PC-9 (cell line): ENCODE data around the gene SLC8A1. TPM values are rescaled to one million over a fixed set of nuclear protein-coding genes. Genes with fewer than 3 reads are reported as not detected.

Experiments used
- BruUV-seq: library from RNA; stranded (reverse); fragments of 400-500 nt; replicated peaks from 2 replicates; lab custom pipeline; 2021; lab: Mats Ljungman, UMichigan
- CTCF ChIA-PET: fragments of 300-600 bp; sonication (Branson Sonifier 250); formaldehyde crosslinking; loops from one replicate; lab custom pipeline; 2022; ENCODE audit warnings: antibody characterized with exemption; lab: Charles Lee
- POLR2A ChIA-PET: fragments of 300-600 bp; sonication (Branson Sonifier 250); formaldehyde crosslinking; loops from one replicate; lab custom pipeline; 2022; ENCODE audit warnings: antibody characterized with exemption; ENCODE audit not compliant: unreplicated experiment; lab: Charles Lee
- DNase-seq, 2 experiments: peaks; one replicate each; pipeline versions ENCODE4 v3.0.0 to v3.0.0-alpha.2; 2015 to 2022; ENCODE audit warnings: mixed read lengths in 1 of 2
- H2AFZ ChIP-seq: fragments of 200-600 bp; sonication (generic); 2 replicates; pipeline ENCODE4 v1.8.1; 2017; ENCODE audit warnings: antibody characterized with exemption
- H3F3A ChIP-seq: fragments of 200-600 bp; sonication (generic); 2 replicates; pipeline ENCODE4 v1.8.1; 2017; ENCODE audit warnings: antibody characterized with exemption, mild to moderate bottlenecking, low read depth; ENCODE audit not compliant: insufficient read depth
- H3K27ac ChIP-seq: fragments of 200-600 bp; sonication (generic); 2 replicates; pipeline ENCODE4 v1.6.1; 2016; ENCODE audit warnings: mixed run types
- H3K27me3 ChIP-seq: fragments of 200-600 bp; sonication (generic); 2 replicates; pipeline ENCODE4 v1.6.1; 2016; ENCODE audit warnings: low read depth, mixed run types; ENCODE audit not compliant: insufficient read depth
- H3K36me3 ChIP-seq: fragments of 200-600 bp; sonication (generic); 2 replicates; pipeline ENCODE4 v1.6.1; 2016; ENCODE audit warnings: low read depth, mixed run types
- H3K4me1 ChIP-seq: fragments of 200-600 bp; sonication (generic); replicated peaks from 2 replicates; pipeline ENCODE4 v1.6.1; 2016; ENCODE audit warnings: mixed run types; ENCODE audit not compliant: insufficient read depth
- H3K4me2 ChIP-seq: fragments of 200-600 bp; sonication (generic); 2 replicates; pipeline ENCODE4 v1.6.1; 2017; ENCODE audit warnings: mixed run types
- H3K4me3 ChIP-seq: fragments of 200-600 bp; sonication (generic); 2 replicates; pipeline ENCODE4 v1.6.1; 2016; ENCODE audit warnings: mixed run types
- H3K79me2 ChIP-seq: fragments of 200-600 bp; sonication (generic); 2 replicates; pipeline ENCODE4 v1.6.1; 2017; ENCODE audit warnings: low read depth, mixed run types
- H3K9me2 ChIP-seq: fragments of 200-600 bp; sonication (generic); 2 replicates; pipeline ENCODE4 v1.8.1; 2017; ENCODE audit warnings: mild to moderate bottlenecking; ENCODE audit not compliant: insufficient read depth
- H3K9me3 ChIP-seq: fragments of 200-600 bp; sonication (generic); 2 replicates; pipeline ENCODE4 v1.8.1; 2016; ENCODE audit warnings: low read depth; ENCODE audit not compliant: insufficient read depth
- H4K20me1 ChIP-seq: fragments of 200-600 bp; sonication (generic); 2 replicates; pipeline ENCODE4 v1.8.1; 2017; ENCODE audit not compliant: insufficient read depth
- EZH2 ChIP-seq: fragments of 200-600 bp; sonication (generic); IDR thresholded peaks from 2 replicates; pipeline ENCODE4 v1.8.0; 2017; ENCODE audit warnings: antibody characterized with exemption, low read depth
- intact Hi-C: fragments of 100-400 bp; cut with micrococcal nuclease; formaldehyde crosslinking; loops from one replicate; pipeline ENCODE4 v1.10.0; 2022; ENCODE audit not compliant: unreplicated experiment
- total RNA-seq: library from RNA; stranded (reverse); gene quantifications from 2 replicates; pipeline ENCODE4 v1.2.3, GENCODE V29; 2021
- TF ChIP-seq, protein P1 (sequence below): fragments of 200-600 bp; sonication (generic); conservative IDR thresholded peaks from 2 replicates; pipeline ENCODE4 v1.6.1; 2017; ENCODE audit warnings: mixed run types, antibody characterized with exemption, mild to moderate bottlenecking, moderate library complexity

The SLC8A1 gene
- total RNA-seq, 1 experiment from 2014 or later, result 13.5 TPM

DNA sequence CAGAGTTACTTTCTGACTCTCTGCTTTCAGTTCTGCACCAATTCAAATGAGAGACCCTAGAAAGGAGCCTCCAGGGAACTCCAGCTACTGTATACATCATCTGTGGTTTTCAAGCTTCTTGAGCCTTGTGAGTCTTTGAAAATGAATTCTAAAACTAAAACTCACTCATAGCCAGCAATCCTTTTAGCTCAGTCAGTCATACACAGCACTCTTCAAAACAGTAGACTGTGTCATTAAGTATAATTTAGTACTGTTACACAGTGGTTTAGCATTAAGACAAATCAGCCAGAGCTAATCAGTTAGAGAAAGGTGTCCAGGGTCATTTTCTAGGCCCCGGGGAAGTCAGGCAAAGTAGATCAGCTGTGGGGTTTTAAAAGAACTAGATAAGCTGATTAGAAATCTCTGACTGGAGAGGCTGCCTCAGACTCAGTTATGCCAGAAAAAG, 350.7 kb downstream of the SLC8A1 start:
- BruUV-seq, result no TSS peak
- no peaks in the 10 kb centered on the region for H3K79me2 ChIP-seq
- no peaks in the 10 kb centered on the region for H4K20me1 ChIP-seq
- DNase-seq, result no peak
- peaks cover 12% of the 10 kb centered on the region for H3K4me1 ChIP-seq
- TF ChIP-seq EZH2, result no peak
- TF ChIP-seq, protein P1, sequence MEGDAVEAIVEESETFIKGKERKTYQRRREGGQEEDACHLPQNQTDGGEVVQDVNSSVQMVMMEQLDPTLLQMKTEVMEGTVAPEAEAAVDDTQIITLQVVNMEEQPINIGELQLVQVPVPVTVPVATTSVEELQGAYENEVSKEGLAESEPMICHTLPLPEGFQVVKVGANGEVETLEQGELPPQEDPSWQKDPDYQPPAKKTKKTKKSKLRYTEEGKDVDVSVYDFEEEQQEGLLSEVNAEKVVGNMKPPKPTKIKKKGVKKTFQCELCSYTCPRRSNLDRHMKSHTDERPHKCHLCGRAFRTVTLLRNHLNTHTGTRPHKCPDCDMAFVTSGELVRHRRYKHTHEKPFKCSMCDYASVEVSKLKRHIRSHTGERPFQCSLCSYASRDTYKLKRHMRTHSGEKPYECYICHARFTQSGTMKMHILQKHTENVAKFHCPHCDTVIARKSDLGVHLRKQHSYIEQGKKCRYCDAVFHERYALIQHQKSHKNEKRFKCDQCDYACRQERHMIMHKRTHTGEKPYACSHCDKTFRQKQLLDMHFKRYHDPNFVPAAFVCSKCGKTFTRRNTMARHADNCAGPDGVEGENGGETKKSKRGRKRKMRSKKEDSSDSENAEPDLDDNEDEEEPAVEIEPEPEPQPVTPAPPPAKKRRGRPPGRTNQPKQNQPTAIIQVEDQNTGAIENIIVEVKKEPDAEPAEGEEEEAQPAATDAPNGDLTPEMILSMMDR, result no peak
- H3K9me2 ChIP-seq, result no peaks in the 10 kb centered on the region
- CTCF ChIA-PET, result interaction anchor here (0.6 kb wide), 1 partner anchor 256 kb away, joined by 3 read pairs; no protein-coding TSS in a partner anchor
- POLR2A ChIA-PET, result no interaction called here
- H3K27me3 ChIP-seq, result no peaks in the 10 kb centered on the region
- H3K4me3 ChIP-seq, result no peak overlapping the region
- H3K9me3 ChIP-seq, result peaks cover 4% of the 10 kb centered on the region; the same call in 1 of the 2 replicates
- no peaks in the 10 kb centered on the region for H3F3A ChIP-seq
- no peak overlapping the region for H2AFZ ChIP-seq
- no peak overlapping the region for H3K27ac ChIP-seq
- H3K36me3 ChIP-seq, result no peaks in the 10 kb centered on the region
- H3K4me2 ChIP-seq, result no peak overlapping the region
- intact Hi-C loops, result loop anchor here (5.0 kb wide), 1 partner anchor 66 kb away; no protein-coding TSS in a partner anchor

DNA sequence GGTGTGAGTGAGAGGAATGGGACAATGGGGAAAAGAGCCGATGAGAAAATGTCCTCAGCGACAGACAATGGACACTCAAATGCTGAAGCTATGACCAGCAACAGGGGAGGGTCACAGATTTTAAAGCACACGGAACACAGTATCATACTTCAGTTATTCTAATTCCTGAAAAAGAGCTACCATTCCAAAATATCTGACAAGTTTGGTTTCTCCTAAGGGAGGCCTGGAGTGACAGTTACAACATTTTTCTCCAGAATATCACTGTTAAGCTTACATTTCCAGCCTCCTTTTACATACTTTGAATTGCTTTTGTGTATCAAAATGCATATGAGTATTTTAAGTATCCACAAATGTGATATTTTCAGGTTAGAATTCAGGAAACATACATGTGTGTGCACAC, 351.2 kb downstream of the SLC8A1 start:
- Histone ChIP-seq H3K9me3 (peaks cover 4% of the 10 kb centered on the region; the same call in 1 of the 2 replicates), H3F3A (no peaks in the 10 kb centered on the region), H3K4me3 (no peak overlapping the region), H4K20me1 (no peaks in the 10 kb centered on the region), H3K79me2 (no peaks in the 10 kb centered on the region), H3K4me1 (peaks cover 13% of the 10 kb centered on the region), H3K4me2 (no peak overlapping the region), H2AFZ (no peak overlapping the region), H3K27ac (no peak overlapping the region), H3K27me3 (no peaks in the 10 kb centered on the region), H3K36me3 (no peaks in the 10 kb centered on the region), H3K9me2 (no peaks in the 10 kb centered on the region)
- CTCF ChIA-PET, result no interaction called here
- no TSS peak for BruUV-seq
- intact Hi-C loops, result loop anchor here (5.0 kb wide), 1 partner anchor 67 kb away; no protein-coding TSS in a partner anchor
- TF ChIP-seq, protein P1, result no peak
- TF ChIP-seq EZH2, result no peak
- no peak for DNase-seq
- POLR2A ChIA-PET, result no interaction called here

- no peak for TF ChIP-seq EZH2
- TF ChIP-seq, protein P1, result no peak
- Histone ChIP-seq H3K9me2 (no peaks in the 10 kb centered on the region), H3K4me2 (no peak overlapping the region), H3K36me3 (no peaks in the 10 kb centered on the region), H3K27ac (no peak overlapping the region), H3K27me3 (no peaks in the 10 kb centered on the region), H2AFZ (no peak overlapping the region), H3K9me3 (peaks cover 4% of the 10 kb centered on the region; the same call in 1 of the 2 replicates), H3K79me2 (no peaks in the 10 kb centered on the region), H3F3A (no peaks in the 10 kb centered on the region), H3K4me1 (peaks cover 13% of the 10 kb centered on the region), H4K20me1 (no peaks in the 10 kb centered on the region), H3K4me3 (no peak overlapping the region)
- DNase-seq, result no peak
- intact Hi-C loops, result no loop called here
- POLR2A ChIA-PET, result no interaction called here
- CTCF ChIA-PET, result no interaction called here
- BruUV-seq, result no TSS peak
These were observed 353.0 kb downstream of the SLC8A1 start for GRCh38 chr2:40098786-40099470.
